Measurements from ENCODE around the gene DOCK6. TPM values are rescaled to one million over a fixed set of nuclear protein-coding genes. Genes with fewer than 3 reads are reported as not detected.
"Not testable (repeated sequence)": the region's sequence is repeated elsewhere in the genome, so short reads cannot be mapped to it uniquely, and the experiment has no call there.

The DOCK6 gene
- total RNA-seq, 4 donors from 2014 or later = 37.5 to 92.7 (median 49.2) TPM

DNA sequence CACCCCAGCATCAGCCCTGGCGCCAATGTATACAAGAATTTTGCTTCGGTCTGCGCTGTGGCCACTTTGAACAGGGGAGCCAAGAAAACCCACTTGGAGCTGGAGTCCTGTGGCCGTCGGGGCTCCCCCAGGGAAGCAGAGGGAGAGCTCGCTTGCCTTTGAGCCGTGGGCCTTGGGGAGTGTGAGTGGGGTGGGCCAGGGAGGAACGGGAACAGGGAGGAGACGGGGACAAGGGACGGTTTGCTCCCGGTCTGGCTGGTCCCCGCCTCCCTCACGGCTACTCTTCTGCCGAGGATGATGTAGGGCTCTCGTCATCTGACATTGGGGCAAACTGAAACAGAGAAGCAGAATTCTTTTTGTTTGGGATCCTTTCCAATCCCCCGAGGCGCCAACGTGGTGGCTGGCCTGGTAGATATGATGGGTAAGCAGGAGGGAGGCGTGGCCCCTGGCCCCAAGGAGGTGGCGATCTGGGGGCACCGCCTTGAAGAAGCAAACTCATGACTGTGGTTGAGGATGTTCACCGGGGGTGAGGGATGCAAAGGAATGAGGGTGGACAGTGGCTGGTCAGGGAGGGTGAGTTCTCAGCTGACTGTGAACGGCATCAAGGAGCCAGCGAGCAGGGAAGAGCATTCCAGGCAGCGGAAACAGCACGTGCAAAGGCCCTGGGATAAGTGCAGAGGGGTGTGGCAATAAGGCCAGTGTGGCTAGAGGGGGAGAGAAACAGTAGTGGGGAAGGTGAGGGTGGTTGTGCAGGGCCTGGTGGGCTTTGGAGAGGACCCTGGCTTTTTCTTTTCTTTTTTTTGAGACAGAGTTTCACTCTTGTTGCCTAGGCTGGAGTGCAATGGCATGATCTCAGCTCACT is 95.8 kb downstream of the DOCK6 start:
- 51 to 53% methylated on average over 26 of the region's 26 CpGs for WGBS, 2 donors
- H3K4me3 ChIP-seq = no peak overlapping the region
- H3K27ac ChIP-seq = peak overlapping the region; percentile 75 to 97 (median 86)
- peak in 1 of 2 donors; percentile 34 for DNase-seq (ENCODE audit: low spot score in 2 of 2)
- H3K4me1 ChIP-seq = peaks cover 0 to 44% (median 31%) of the 10 kb centered on the region in 4 donors
- TF ChIP-seq POLR2A (IDR thresholded peaks at IDR 0.05) = no peak
- TF ChIP-seq, protein P1, sequence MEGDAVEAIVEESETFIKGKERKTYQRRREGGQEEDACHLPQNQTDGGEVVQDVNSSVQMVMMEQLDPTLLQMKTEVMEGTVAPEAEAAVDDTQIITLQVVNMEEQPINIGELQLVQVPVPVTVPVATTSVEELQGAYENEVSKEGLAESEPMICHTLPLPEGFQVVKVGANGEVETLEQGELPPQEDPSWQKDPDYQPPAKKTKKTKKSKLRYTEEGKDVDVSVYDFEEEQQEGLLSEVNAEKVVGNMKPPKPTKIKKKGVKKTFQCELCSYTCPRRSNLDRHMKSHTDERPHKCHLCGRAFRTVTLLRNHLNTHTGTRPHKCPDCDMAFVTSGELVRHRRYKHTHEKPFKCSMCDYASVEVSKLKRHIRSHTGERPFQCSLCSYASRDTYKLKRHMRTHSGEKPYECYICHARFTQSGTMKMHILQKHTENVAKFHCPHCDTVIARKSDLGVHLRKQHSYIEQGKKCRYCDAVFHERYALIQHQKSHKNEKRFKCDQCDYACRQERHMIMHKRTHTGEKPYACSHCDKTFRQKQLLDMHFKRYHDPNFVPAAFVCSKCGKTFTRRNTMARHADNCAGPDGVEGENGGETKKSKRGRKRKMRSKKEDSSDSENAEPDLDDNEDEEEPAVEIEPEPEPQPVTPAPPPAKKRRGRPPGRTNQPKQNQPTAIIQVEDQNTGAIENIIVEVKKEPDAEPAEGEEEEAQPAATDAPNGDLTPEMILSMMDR (IDR thresholded peaks at IDR 0.05) = no peak
- TF ChIP-seq EP300 (IDR thresholded peaks at IDR 0.05) = peak in 1 of 2 donors; percentile 47
- peaks cover 0 to 61% (median 21%) of the 10 kb centered on the region in 3 donors for H3K36me3 ChIP-seq
- no peaks in the 10 kb centered on the region for H3K9me3 ChIP-seq
- H3K27me3 ChIP-seq = no peaks in the 10 kb centered on the region

DNA sequence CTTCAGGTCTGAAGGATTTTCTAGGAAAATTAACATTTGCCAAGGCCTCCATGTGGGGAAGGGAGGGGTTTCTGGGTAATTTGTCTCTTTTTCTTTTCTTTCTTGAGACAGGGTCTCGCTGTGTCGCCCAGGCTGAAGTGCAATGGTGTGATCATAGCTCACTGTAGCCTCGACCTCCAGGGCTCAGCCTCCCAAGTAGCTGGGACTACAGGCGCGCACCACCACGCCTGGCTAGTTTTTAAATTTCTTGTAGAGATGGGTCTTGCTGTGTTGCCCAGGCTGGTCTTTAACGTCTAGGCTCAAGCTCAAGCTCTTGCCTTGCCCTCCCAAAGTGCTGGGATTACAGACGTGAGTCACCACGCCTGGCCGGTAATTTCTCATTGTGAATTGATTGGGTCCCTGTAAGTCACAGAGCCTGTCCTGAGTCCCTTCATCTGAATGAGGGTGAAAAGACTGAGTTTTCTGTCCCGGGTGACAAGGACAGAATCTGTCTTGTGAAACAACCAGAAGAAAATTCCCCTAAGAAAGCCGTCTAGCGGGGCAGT is 96.8 kb downstream of the DOCK6 start:
- peaks cover 0 to 8% (median 1%) of the 10 kb centered on the region in 4 donors for H3K9me3 ChIP-seq
- H3K36me3 ChIP-seq = peaks cover 0 to 52% (median 15%) of the 10 kb centered on the region in 3 donors
- H3K27ac ChIP-seq = peak overlapping the region; percentile 75 to 97 (median 86)
- no peaks in the 10 kb centered on the region for H3K27me3 ChIP-seq
- H3K4me1 ChIP-seq = peaks cover 0 to 44% (median 31%) of the 10 kb centered on the region in 4 donors
- TF ChIP-seq EP300 (IDR thresholded peaks at IDR 0.05) (no peak), POLR2A (IDR thresholded peaks at IDR 0.05) (no peak)
- TF ChIP-seq, protein P1 (IDR thresholded peaks at IDR 0.05) = no peak
- no peak for DNase-seq (ENCODE audit: low spot score in 2 of 2)
- WGBS, 2 donors = 56 to 63% methylated on average over 13 of the region's 13 CpGs
- peak overlapping the region in 1 of 4 donors; percentile 14 for H3K4me3 ChIP-seq

DNA sequence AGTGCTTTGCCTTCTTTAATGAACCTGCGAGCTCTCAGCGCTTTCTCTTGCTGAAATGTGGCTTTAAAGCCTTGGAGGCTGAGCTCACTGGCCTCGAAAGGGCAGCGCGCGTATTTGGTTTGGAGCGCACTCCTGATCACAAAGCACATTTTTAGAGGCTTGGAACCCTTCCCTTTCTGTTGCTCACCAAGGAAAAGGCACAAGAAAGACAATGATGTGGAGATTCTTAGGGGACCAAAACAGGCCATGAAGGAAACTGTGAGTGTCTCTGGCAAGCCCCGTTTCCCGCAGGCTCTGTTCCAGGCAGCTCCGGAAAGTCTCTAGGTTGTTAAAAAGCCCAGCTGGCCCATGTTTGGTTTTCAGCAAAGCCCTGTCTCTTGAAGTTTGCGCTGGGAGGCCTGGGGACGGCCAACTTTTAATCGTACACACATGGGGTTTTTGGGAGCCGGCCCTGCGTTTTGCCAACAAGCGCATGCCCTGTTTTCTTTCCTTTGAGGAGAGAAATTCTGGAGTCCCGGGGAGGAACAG is 97.4 kb downstream of the DOCK6 start:
- Histone ChIP-seq H3K4me1 (peaks cover 0 to 48% (median 31%) of the 10 kb centered on the region in 4 donors), H3K36me3 (peaks cover 0 to 46% (median 8%) of the 10 kb centered on the region in 3 donors), H3K27me3 (no peaks in the 10 kb centered on the region), H3K27ac (peak overlapping the region; percentile 75 to 97 (median 86)), H3K4me3 (peak overlapping the region in 2 of 4 donors; percentile 2 to 14), H3K9me3 (peaks cover 0 to 14% (median 2%) of the 10 kb centered on the region in 4 donors)
- DNase-seq (ENCODE audit: low spot score in 2 of 2) = peak; percentile 75 to 77
- WGBS, 2 donors = 24 to 29% methylated on average over 16 to 17 of the region's 17 CpGs
- TF ChIP-seq EP300 (IDR thresholded peaks at IDR 0.05) = peak; percentile 15 to 87
- TF ChIP-seq, protein P1 (IDR thresholded peaks at IDR 0.05) = no peak
- TF ChIP-seq POLR2A (IDR thresholded peaks at IDR 0.05) = peak in 1 of 2 donors; percentile 22

GRCh38 chr19:11164296-11164695 is 98.0 kb downstream of the DOCK6 start:
- H3K27me3 ChIP-seq = no peaks in the 10 kb centered on the region
- peaks cover 0 to 39% (median 6%) of the 10 kb centered on the region in 3 donors for H3K36me3 ChIP-seq
- H3K4me1 ChIP-seq = peaks cover 0 to 55% (median 31%) of the 10 kb centered on the region in 4 donors
- peak overlapping the region; percentile 75 to 97 (median 86) for H3K27ac ChIP-seq
- 58 to 64% methylated on average over 11 of the region's 11 CpGs for WGBS, 2 donors
- TF ChIP-seq EP300 (IDR thresholded peaks at IDR 0.05) = no peak
- TF ChIP-seq POLR2A (IDR thresholded peaks at IDR 0.05) = no peak
- TF ChIP-seq, protein P1 (IDR thresholded peaks at IDR 0.05) = no peak
- H3K9me3 ChIP-seq = peaks cover 0 to 14% (median 2%) of the 10 kb centered on the region in 4 donors
- peak overlapping the region in 2 of 4 donors; percentile 2 to 14 for H3K4me3 ChIP-seq
- DNase-seq (ENCODE audit: low spot score in 2 of 2) = no peak

DNA sequence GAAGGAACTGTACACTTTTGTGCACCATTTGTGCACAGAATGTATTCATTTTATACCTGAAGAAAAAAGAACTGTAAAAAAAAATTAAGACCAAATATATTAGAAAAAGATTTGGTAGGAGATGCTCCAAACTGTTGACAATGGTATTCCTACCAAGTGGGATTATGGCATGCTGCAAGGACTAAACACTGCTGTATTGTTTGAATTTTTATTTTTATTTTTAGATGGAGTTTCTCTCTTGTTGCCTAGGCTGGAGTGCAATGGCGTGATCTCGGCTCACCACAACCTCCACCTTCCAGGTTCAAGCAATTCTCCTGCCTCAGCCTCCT is 101.9 kb downstream of the DOCK6 start:
- H3K4me1 ChIP-seq = peaks cover 0 to 64% (median 22%) of the 10 kb centered on the region in 4 donors

More for the DNA sequence above, 101.9 kb downstream of the DOCK6 start:
- H3K9me3 ChIP-seq = peaks cover 0 to 14% (median 2%) of the 10 kb centered on the region in 4 donors
- H3K27ac ChIP-seq = peak overlapping the region in 2 of 4 donors; percentile 63 to 65
- WGBS, 2 donors = 96 to 97% methylated on average over 2 of the region's 2 CpGs
- H3K36me3 ChIP-seq; DNase-seq (ENCODE audit: low spot score in 2 of 2); H3K4me3 ChIP-seq; H3K27me3 ChIP-seq: not testable (repeated sequence)
